B cell (primary cell): ENCODE results near the gene PRDM2. TPM values are rescaled to one million over a fixed set of nuclear protein-coding genes. Genes with fewer than 3 reads are reported as not detected.

ENCODE experiments used
- ATAC-seq: fragments of 200-7000 bp; cut with Tn5 transposase; one replicate; pipeline ENCODE4 v1.10.0; 2021; ENCODE audit warnings: low read depth, mild to moderate bottlenecking, moderate number of reproducible peaks, moderate library complexity
- CTCF ChIA-PET: fragments of 350-600 bp; sonication (Branson Sonifier 250); formaldehyde crosslinking; loops from one replicate; lab custom pipeline; 2021; ENCODE audit warnings: antibody characterized with exemption, inconsistent platforms; lab: Charles Lee
- POLR2A ChIA-PET: fragments of 350-600 bp; sonication (Branson Sonifier 250); formaldehyde crosslinking; loops from one replicate; lab custom pipeline; 2021; ENCODE audit warnings: antibody characterized with exemption; lab: Charles Lee
- DNase-seq: peaks from one replicate; pipeline ENCODE4 v3.0.0; 2013
- H2AFZ ChIP-seq: 2 replicates; pipeline ENCODE4 v1.6.1; 2012; ENCODE audit warnings: mild to moderate bottlenecking, low read depth, low read length; ENCODE audit not compliant: insufficient read depth, poor library complexity, severe bottlenecking
- H3K27ac ChIP-seq, 2 donors: 1 replicate in 1 of 2; 2 replicates in 1 of 2; pipeline ENCODE4 v1.5.1; 2012 to 2013; ENCODE audit warnings: low read length in 2 of 2, mild to moderate bottlenecking in 2 of 2, moderate library complexity in 1 of 2
- H3K27me3 ChIP-seq, 4 experiments: fragments of 200-600 bp in 1 of 4; sonication (generic) in 1 of 4; replicated peaks in 1 of 4; 1 replicate in 2 of 4; 2 replicates in 2 of 4; pipeline versions ENCODE4 v1.6.1 to v1.7.0; 2013 to 2016; ENCODE audit warnings: low read length in 3 of 4, mild to moderate bottlenecking in 2 of 4, mixed read lengths in 1 of 4, moderate library complexity in 1 of 4; ENCODE audit not compliant: insufficient read depth in 4 of 4, control insufficient read depth in 3 of 4; ENCODE audit errors: control extremely low read depth in 1 of 4
- H3K36me3 ChIP-seq, 2 experiments: replicated peaks in 1 of 2; 1 replicate in 1 of 2; 2 replicates in 1 of 2; pipeline versions ENCODE4 v1.6.1 to v1.7.1; 2013; ENCODE audit warnings: low read length in 1 of 2; ENCODE audit not compliant: insufficient read depth in 2 of 2, control insufficient read depth in 1 of 2; ENCODE audit errors: control extremely low read depth in 1 of 2, extremely low read depth in 1 of 2
- H3K4me1 ChIP-seq, 2 donors: fragments of 200-600 bp in 1 of 2; sonication (generic) in 1 of 2; 1 replicate in 1 of 2; 2 replicates in 1 of 2; pipeline versions ENCODE4 v1.5.1 to v1.6.1; 2013 to 2017; ENCODE audit warnings: low read length in 2 of 2; ENCODE audit not compliant: control insufficient read depth in 2 of 2, insufficient read depth in 2 of 2
- H3K4me2 ChIP-seq: replicated peaks from 2 replicates; pipeline ENCODE3; 2012; ENCODE audit warnings: mild to moderate bottlenecking, low read depth, low read length; ENCODE audit not compliant: poor library complexity, severe bottlenecking
- H3K4me3 ChIP-seq, 5 experiments: fragments of 200-600 bp in 1 of 5; sonication (generic) in 1 of 5; 1 replicate in 3 of 5; 2 replicates in 2 of 5; pipeline versions ENCODE4 v1.5.1 to v1.7.0; 2011 to 2016; ENCODE audit warnings: low read length in 4 of 5, mild to moderate bottlenecking in 4 of 5, low read depth in 2 of 5, control low read depth in 1 of 5, moderate library complexity in 1 of 5; ENCODE audit not compliant: insufficient read depth in 1 of 5; ENCODE audit errors: control extremely low read depth in 1 of 5, extremely low read depth in 1 of 5
- H3K79me2 ChIP-seq: fragments of 200-600 bp; sonication (generic); one replicate; pipeline ENCODE4 v1.6.0; 2016; ENCODE audit warnings: low read length; ENCODE audit not compliant: control insufficient read depth, insufficient read depth
- H3K9ac ChIP-seq: fragments of 200-600 bp; sonication (generic); 2 replicates; pipeline ENCODE4 v1.6.1; 2017; ENCODE audit warnings: mild to moderate bottlenecking, low read length, moderate library complexity
- H3K9me3 ChIP-seq, 3 donors: one replicate each; pipeline versions ENCODE4 v1.6.1 to v1.7.1; 2013; ENCODE audit warnings: low read length in 2 of 3; ENCODE audit not compliant: control insufficient read depth in 2 of 3, insufficient read depth in 1 of 3; ENCODE audit errors: control extremely low read depth in 1 of 3
- H4K20me1 ChIP-seq: 2 replicates; pipeline ENCODE4 v1.6.0; 2012; ENCODE audit warnings: mild to moderate bottlenecking, low read length; ENCODE audit not compliant: insufficient read depth, control insufficient read depth, poor library complexity, severe bottlenecking
- H3K27ac Mint-ChIP-seq: one replicate; pipeline ENCODE4 v1.8.0; 2021; ENCODE audit warnings: mixed read lengths
- H3K27me3 Mint-ChIP-seq: one replicate; pipeline ENCODE4 v1.8.0; 2021; ENCODE audit warnings: mixed read lengths
- H3K4me1 Mint-ChIP-seq: one replicate; pipeline ENCODE4 v1.8.0; 2021; ENCODE audit warnings: mixed read lengths
- H3K4me3 Mint-ChIP-seq: one replicate; pipeline ENCODE4 v1.8.0; 2021; ENCODE audit warnings: mixed read lengths
- H3K9me3 Mint-ChIP-seq: one replicate; pipeline ENCODE4 v1.8.0; 2022; ENCODE audit warnings: mixed read lengths; ENCODE audit not compliant: insufficient read depth
- CTCF ChIP-seq: fragments of 200-600 bp; IDR thresholded peaks from one replicate; pipeline ENCODE4 v1.8.0; 2022; ENCODE audit warnings: antibody characterized with exemption, mild to moderate bottlenecking
- EZH2 ChIP-seq: IDR thresholded peaks from 2 replicates; pipeline ENCODE4 v1.6.1; 2012; ENCODE audit warnings: borderline replicate concordance, low read depth, mild to moderate bottlenecking, moderate library complexity, low read length; ENCODE audit not compliant: insufficient read depth, poor library complexity, severe bottlenecking
- WGBS: methylation state at CpG from one replicate; pipeline ENCODE4 v1.1.5; 2013; ENCODE audit warnings: missing lambda C conversion rate; ENCODE audit not compliant: insufficient coverage; 5-methylcytosine and 5-hydroxymethylcytosine counted together
- intact Hi-C: fragments of 100-400 bp; cut with micrococcal nuclease; formaldehyde crosslinking; loops from one replicate; pipeline ENCODE4 v1.10.0; 2022
- polyA plus RNA-seq: library from polyadenylated mRNA; depleted of rRNA; stranded (reverse); fragments of >200 nt; gene quantifications from 2 replicates; pipeline ENCODE4 v1.2.3, GENCODE V29; 2012
- total RNA-seq, 2 donors: library from RNA; stranded (reverse); fragments of 120-200 nt in 1 of 2; gene quantifications; 1 replicate in 1 of 2; 2 replicates in 1 of 2; pipeline versions ENCODE4 v1.2.3 to v1.2.4, GENCODE V29; 2013 to 2022

The PRDM2 gene
- total and polyA plus RNA-seq, 2 donors (not counting 1 experiment from before 2014, with no cell fraction given), result 50.1 to 432 TPM

DNA sequence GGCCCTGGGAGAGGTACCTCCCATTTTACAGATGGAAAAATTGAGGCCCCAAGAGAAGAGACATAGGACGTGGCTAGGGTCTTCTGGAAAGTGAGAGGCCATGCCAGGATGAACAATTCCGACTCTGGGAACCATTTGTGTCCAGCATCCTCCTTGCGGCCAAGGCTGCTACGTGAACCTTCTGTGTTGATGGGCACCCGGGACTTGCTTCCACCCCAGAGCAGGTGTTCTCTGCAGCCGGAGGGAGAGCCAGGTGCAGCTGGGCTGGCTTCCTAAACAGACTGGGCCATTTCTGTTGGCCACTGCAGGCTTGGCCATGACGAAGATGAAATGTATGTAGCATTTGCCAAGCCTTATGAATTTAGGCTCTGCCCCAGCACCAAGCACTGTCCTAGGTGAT, 118.9 kb downstream of the PRDM2 start:
- Histone ChIP-seq H3K27ac (no peak overlapping the region), H3K4me1 (no peaks in the 10 kb centered on the region), H2AFZ (no peak overlapping the region), H3K4me2 (no peak overlapping the region), H3K36me3 (peaks cover 0 to 27% of the 10 kb centered on the region in 2 experiments), H3K79me2 (peaks cover 5% of the 10 kb centered on the region), H3K9me3 (no peaks in the 10 kb centered on the region), H4K20me1 (peaks cover 6% of the 10 kb centered on the region), H3K4me3 (no peak overlapping the region), H3K27me3 (no peaks in the 10 kb centered on the region), H3K9ac (no peak overlapping the region)
- intact Hi-C loops, result no loop called here
- CTCF ChIA-PET, result interaction anchor here (0.7 kb wide), 1 partner anchor 11 kb away, joined by 3 read pairs; no protein-coding TSS in a partner anchor
- Mint-ChIP-seq H3K4me3 (no peak overlapping the region), H3K9me3 (no peaks in the 10 kb centered on the region), H3K27ac (no peak overlapping the region), H3K4me1 (no peaks in the 10 kb centered on the region), H3K27me3 (no peaks in the 10 kb centered on the region)
- WGBS, result 96% methylated on average over 7 of the region's 7 CpGs
- POLR2A ChIA-PET, result no interaction called here
- TF ChIP-seq CTCF (no peak), EZH2 (no peak)
- DNase-seq (no peak), ATAC-seq (no peak)

DNA sequence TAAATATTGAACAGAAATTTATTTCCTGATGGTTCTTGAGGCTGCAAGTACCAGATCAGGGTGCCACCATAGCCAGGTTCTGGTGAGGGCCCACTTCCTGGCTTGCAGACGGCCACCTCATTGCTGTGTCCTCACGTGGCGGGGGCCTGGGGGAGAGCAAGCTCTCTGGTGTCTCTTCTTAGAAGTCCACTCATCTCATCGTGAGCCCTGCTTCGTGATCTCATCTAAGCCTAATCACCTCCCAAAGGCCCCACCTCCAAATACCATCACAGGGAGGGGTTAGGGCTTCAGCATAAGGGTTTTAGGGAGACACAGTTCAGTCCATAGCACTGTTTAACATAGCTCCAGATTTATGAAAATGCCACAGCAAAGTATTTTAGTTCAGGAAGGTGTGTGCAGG, 119.7 kb downstream of the PRDM2 start:
- Histone ChIP-seq H2AFZ (no peak overlapping the region), H3K4me1 (no peaks in the 10 kb centered on the region), H3K4me2 (no peak overlapping the region), H3K9me3 (no peaks in the 10 kb centered on the region), H4K20me1 (no peaks in the 10 kb centered on the region), H3K27me3 (no peaks in the 10 kb centered on the region), H3K27ac (no peak overlapping the region), H3K9ac (no peak overlapping the region), H3K79me2 (no peaks in the 10 kb centered on the region), H3K4me3 (no peak overlapping the region), H3K36me3 (peaks cover 0 to 27% of the 10 kb centered on the region in 2 experiments)
- intact Hi-C loops, result no loop called here
- TF ChIP-seq CTCF (no peak), EZH2 (no peak)
- 90% methylated on average over 3 of the region's 5 CpGs for WGBS
- ATAC-seq (no peak), DNase-seq (no peak)
- no peak overlapping the region for H3K4me3 Mint-ChIP-seq
- no peaks in the 10 kb centered on the region for H3K9me3 Mint-ChIP-seq
- ChIA-PET CTCF (interaction anchor here (0.7 kb wide), 1 partner anchor 10 kb away, joined by 3 read pairs; no protein-coding TSS in a partner anchor), POLR2A (no interaction called here)
- no peaks in the 10 kb centered on the region for H3K27me3 Mint-ChIP-seq
- H3K27ac Mint-ChIP-seq, result no peak overlapping the region
- H3K4me1 Mint-ChIP-seq, result no peaks in the 10 kb centered on the region
